Measurements from ENCODE around the gene CARD11.

DNA sequence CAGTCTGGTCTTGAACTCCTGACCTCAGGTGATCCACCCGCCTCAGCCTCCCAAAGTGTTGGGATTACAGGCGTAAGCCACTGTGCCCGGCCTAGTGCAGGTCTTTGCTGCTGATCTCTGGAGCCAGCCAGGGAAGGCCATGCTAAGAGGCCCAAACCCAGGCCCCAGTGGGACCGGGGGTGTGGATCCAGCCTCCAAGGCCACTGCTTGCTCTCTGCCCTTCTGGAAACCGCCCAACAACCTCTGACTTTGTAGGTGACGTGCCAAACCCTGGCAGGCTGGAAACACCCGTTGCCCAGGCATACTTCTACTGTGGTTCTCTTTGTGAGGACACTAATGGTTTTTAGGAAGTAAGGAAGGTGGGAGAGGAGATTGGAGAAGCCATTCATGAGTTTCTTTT lies 116.1 kb downstream of the CARD11 start:
- no peak for TF ChIP-seq POLR2A (IDR thresholded peaks at IDR 0.05)
- TF ChIP-seq, protein P1, sequence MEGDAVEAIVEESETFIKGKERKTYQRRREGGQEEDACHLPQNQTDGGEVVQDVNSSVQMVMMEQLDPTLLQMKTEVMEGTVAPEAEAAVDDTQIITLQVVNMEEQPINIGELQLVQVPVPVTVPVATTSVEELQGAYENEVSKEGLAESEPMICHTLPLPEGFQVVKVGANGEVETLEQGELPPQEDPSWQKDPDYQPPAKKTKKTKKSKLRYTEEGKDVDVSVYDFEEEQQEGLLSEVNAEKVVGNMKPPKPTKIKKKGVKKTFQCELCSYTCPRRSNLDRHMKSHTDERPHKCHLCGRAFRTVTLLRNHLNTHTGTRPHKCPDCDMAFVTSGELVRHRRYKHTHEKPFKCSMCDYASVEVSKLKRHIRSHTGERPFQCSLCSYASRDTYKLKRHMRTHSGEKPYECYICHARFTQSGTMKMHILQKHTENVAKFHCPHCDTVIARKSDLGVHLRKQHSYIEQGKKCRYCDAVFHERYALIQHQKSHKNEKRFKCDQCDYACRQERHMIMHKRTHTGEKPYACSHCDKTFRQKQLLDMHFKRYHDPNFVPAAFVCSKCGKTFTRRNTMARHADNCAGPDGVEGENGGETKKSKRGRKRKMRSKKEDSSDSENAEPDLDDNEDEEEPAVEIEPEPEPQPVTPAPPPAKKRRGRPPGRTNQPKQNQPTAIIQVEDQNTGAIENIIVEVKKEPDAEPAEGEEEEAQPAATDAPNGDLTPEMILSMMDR (IDR thresholded peaks at IDR 0.05): no peak
